Vagina (tissue), 2 donors: ENCODE measurements around the gene SPSB1.

ENCODE experiments used
- POLR2AphosphoS5 ChIP-seq, 2 donors: sonication (generic); formaldehyde crosslinking; IDR thresholded peaks; one replicate each; pipeline ENCODE4 v1.9.0; 2017; ENCODE audit warnings: antibody characterized with exemption in 2 of 2, mild to moderate bottlenecking in 2 of 2, low read depth in 1 of 2; ENCODE audit not compliant: insufficient read depth in 1 of 2
- TF ChIP-seq, protein P1 (sequence below), 3 experiments: fragments of 450-650 bp in 2 of 3; fragments of 200-600 bp in 1 of 3; sonication (generic) in 1 of 3; IDR thresholded peaks; one replicate each; pipeline ENCODE4 v1.5.1; 2017 to 2019; ENCODE audit warnings: antibody characterized with exemption in 3 of 3, mild to moderate bottlenecking in 2 of 3, moderate library complexity in 2 of 3

GRCh38 chr1:9360371-9361064 is 67.8 kb downstream of the SPSB1 start:
- TF ChIP-seq, protein P1, sequence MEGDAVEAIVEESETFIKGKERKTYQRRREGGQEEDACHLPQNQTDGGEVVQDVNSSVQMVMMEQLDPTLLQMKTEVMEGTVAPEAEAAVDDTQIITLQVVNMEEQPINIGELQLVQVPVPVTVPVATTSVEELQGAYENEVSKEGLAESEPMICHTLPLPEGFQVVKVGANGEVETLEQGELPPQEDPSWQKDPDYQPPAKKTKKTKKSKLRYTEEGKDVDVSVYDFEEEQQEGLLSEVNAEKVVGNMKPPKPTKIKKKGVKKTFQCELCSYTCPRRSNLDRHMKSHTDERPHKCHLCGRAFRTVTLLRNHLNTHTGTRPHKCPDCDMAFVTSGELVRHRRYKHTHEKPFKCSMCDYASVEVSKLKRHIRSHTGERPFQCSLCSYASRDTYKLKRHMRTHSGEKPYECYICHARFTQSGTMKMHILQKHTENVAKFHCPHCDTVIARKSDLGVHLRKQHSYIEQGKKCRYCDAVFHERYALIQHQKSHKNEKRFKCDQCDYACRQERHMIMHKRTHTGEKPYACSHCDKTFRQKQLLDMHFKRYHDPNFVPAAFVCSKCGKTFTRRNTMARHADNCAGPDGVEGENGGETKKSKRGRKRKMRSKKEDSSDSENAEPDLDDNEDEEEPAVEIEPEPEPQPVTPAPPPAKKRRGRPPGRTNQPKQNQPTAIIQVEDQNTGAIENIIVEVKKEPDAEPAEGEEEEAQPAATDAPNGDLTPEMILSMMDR (IDR thresholded peaks at IDR 0.05): no peak
- TF ChIP-seq POLR2AphosphoS5 (IDR thresholded peaks at IDR 0.05; ENCODE audit: insufficient read depth in 1 of 2, low read depth in 1 of 2): no peak
